ENCODE measurements around the gene PLEKHJ1. TPM values are rescaled to one million over a fixed set of nuclear protein-coding genes. Genes with fewer than 3 reads are reported as not detected.
A peak's percentile ranks its signal among the peaks of the same experiment; 100 is the strongest.

The PLEKHJ1 gene
- total RNA-seq, 6 donors from 2014 or later = 67.2 to 114 (median 79.3) TPM

DNA sequence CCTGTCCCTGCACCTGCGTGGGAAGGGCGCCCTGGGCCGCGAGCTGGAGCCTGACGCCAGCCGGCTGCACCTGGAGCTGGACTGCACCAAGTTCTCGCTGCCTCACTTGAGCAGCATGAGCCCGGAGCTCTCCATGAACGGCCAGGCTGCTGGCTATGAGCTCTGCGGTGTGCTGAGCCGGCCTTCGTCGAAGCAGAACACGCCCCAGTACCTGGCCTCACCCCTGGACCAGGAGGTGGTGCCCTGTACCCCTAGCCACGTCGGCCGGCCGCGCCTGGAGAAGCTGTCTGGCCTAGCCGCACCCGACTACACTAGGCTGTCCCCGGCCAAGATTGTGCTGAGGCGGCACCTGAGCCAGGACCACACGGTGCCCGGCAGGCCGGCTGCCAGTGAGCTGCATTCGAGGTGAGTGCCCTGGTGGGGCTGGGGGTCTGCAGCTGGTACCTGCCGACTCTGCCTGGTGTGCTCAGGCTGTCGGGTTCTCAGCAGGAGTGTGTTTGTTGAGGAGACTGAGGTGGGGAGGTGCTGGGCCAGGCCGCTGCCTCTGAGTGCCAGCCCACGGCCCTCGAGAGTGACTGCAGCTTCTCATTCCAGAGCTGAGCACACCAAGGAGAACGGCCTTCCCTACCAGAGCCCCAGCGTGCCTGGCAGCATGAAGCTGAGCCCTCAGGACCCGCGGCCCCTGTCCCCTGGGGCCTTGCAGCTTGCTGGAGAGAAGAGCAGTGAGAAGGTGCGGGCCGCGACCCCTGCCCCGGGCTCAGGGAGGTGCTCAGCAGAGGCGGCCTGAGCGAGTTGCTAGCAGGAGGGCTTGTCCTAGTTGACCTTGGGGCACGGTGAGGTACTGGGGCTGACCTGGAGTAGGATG lies 19.5 kb downstream of the PLEKHJ1 start:
- Histone ChIP-seq H3K27me3 (no peaks in the 10 kb centered on the region), H3K36me3 (peaks cover 19 to 100% (median 93%) of the 10 kb centered on the region in 4 donors), H3K4me3 (no peak overlapping the region), H3K4me1 (peaks cover 0 to 13% (median 1%) of the 10 kb centered on the region in 4 donors), H3K9me3 (no peaks in the 10 kb centered on the region), H3K27ac (no peak overlapping the region)
- WGBS, 2 donors = 95 to 100% methylated on average over 10 to 37 of the region's 43 CpGs
- ATAC-seq (ENCODE audit: low FRiP score in 2 of 2) = no peak
- peak in 1 of 2 donors; percentile 82 for DNase-seq
- TF ChIP-seq EP300 (IDR thresholded peaks at IDR 0.05) (no peak), POLR2A (IDR thresholded peaks at IDR 0.05) (no peak), POLR2AphosphoS5 (IDR thresholded peaks at IDR 0.05) (no peak)
- TF ChIP-seq, protein P1, sequence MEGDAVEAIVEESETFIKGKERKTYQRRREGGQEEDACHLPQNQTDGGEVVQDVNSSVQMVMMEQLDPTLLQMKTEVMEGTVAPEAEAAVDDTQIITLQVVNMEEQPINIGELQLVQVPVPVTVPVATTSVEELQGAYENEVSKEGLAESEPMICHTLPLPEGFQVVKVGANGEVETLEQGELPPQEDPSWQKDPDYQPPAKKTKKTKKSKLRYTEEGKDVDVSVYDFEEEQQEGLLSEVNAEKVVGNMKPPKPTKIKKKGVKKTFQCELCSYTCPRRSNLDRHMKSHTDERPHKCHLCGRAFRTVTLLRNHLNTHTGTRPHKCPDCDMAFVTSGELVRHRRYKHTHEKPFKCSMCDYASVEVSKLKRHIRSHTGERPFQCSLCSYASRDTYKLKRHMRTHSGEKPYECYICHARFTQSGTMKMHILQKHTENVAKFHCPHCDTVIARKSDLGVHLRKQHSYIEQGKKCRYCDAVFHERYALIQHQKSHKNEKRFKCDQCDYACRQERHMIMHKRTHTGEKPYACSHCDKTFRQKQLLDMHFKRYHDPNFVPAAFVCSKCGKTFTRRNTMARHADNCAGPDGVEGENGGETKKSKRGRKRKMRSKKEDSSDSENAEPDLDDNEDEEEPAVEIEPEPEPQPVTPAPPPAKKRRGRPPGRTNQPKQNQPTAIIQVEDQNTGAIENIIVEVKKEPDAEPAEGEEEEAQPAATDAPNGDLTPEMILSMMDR (IDR thresholded peaks at IDR 0.05) = no peak

- no peak for TF ChIP-seq POLR2A (IDR thresholded peaks at IDR 0.05)
- TF ChIP-seq POLR2AphosphoS5 (IDR thresholded peaks at IDR 0.05) = no peak
- TF ChIP-seq, protein P1 (IDR thresholded peaks at IDR 0.05) = no peak
- no peak for TF ChIP-seq EP300 (IDR thresholded peaks at IDR 0.05)
- Histone ChIP-seq H3K27ac (no peak overlapping the region), H3K4me1 (peaks cover 0 to 13% (median 1%) of the 10 kb centered on the region in 4 donors), H3K36me3 (peaks cover 25 to 100% (median 95%) of the 10 kb centered on the region in 4 donors), H3K9me3 (no peaks in the 10 kb centered on the region), H3K4me3 (no peak overlapping the region), H3K27me3 (no peaks in the 10 kb centered on the region)
- ATAC-seq (ENCODE audit: low FRiP score in 2 of 2) = no peak
- DNase-seq = peak in 1 of 2 donors; percentile 83
- 82 to 88% methylated on average over 31 of the region's 31 CpGs for WGBS, 2 donors
Observed at GRCh38 chr19:2215281-2215751, 20.8 kb downstream of the PLEKHJ1 start.

DNA sequence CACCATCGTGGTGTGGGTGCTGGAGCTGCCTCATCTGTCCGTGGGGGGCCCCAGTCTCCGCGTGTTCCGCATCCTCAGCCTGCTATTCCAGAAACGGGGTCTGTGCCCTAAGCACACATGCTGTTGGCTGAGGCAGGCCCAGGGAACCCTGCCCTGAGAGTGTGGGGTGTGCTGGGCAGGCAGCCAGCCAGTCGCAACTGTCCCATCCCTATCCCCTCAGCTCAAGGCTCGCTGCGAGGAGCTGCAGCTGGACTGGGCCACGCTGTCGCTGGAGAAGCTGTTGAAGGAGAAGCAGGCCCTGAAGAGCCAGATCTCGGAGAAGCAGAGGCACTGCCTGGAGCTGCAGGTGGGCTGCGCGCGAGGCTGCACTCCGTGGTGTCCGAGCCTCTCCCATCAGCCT lies 21.9 kb downstream of the PLEKHJ1 start:
- peaks cover 22 to 100% (median 94%) of the 10 kb centered on the region in 4 donors for H3K36me3 ChIP-seq
- no peak for ATAC-seq (ENCODE audit: low FRiP score in 2 of 2)
- H3K4me3 ChIP-seq = peak overlapping the region in 1 of 4 donors; percentile 11
- H3K9me3 ChIP-seq = no peaks in the 10 kb centered on the region
- peak in 1 of 2 donors; percentile 56 for DNase-seq
- no peak for TF ChIP-seq POLR2AphosphoS5 (IDR thresholded peaks at IDR 0.05)
- no peak for TF ChIP-seq POLR2A (IDR thresholded peaks at IDR 0.05)
- TF ChIP-seq EP300 (IDR thresholded peaks at IDR 0.05) = no peak
- no peaks in the 10 kb centered on the region for H3K27me3 ChIP-seq
- H3K4me1 ChIP-seq = peaks cover 1 to 18% (median 3%) of the 10 kb centered on the region in 4 donors
- peak overlapping the region in 3 of 4 donors; percentile 61 to 73 (median 69) for H3K27ac ChIP-seq
- WGBS, 2 donors = 91 to 98% methylated on average over 10 to 17 of the region's 17 CpGs

- H3K27ac ChIP-seq = peak overlapping the region; percentile 8 to 73 (median 65)
- TF ChIP-seq EP300 (IDR thresholded peaks at IDR 0.05) = no peak
- TF ChIP-seq, protein P1 (IDR thresholded peaks at IDR 0.05) = no peak
- no peak for TF ChIP-seq POLR2AphosphoS5 (IDR thresholded peaks at IDR 0.05)
- TF ChIP-seq POLR2A (IDR thresholded peaks at IDR 0.05) = no peak
- H3K9me3 ChIP-seq = no peaks in the 10 kb centered on the region
- H3K4me3 ChIP-seq = peak overlapping the region in 2 of 4 donors; percentile 2 to 11
- ATAC-seq (ENCODE audit: low FRiP score in 2 of 2) (no peak), DNase-seq (peak in 1 of 2 donors; percentile 79)
- peaks cover 22 to 98% (median 91%) of the 10 kb centered on the region in 4 donors for H3K36me3 ChIP-seq
- WGBS, 2 donors = 73 to 88% methylated on average over 12 to 22 of the region's 26 CpGs
- peaks cover 3 to 23% (median 6%) of the 10 kb centered on the region in 4 donors for H3K4me1 ChIP-seq
- no peaks in the 10 kb centered on the region for H3K27me3 ChIP-seq
Observed at GRCh38 chr19:2213799-2214198, 22.3 kb downstream of the PLEKHJ1 start.
